Endothelial cell (in vitro differentiated cells): ENCODE data around the gene INPP5F. TPM values are rescaled to one million over a fixed set of nuclear protein-coding genes. Genes with fewer than 3 reads are reported as not detected.
"Not testable (repeated sequence)": the region's sequence is repeated elsewhere in the genome, so short reads cannot be mapped to it uniquely, and the experiment has no call there.

Source experiments
- DNase-seq: peaks from one replicate; pipeline ENCODE4 v3.0.0; 2021; ENCODE audit warnings: low spot score
- H3K27ac Mint-ChIP-seq: one replicate; pipeline ENCODE4 v1.8.0; 2021; ENCODE audit warnings: mixed read lengths, inconsistent platforms; ENCODE audit not compliant: unreplicated experiment
- H3K27me3 Mint-ChIP-seq: one replicate; pipeline ENCODE4 v1.8.0; 2021; ENCODE audit warnings: mild to moderate bottlenecking, moderate library complexity, mixed read lengths, inconsistent platforms; ENCODE audit not compliant: unreplicated experiment
- H3K36me3 Mint-ChIP-seq: one replicate; pipeline ENCODE4 v1.8.0; 2021; ENCODE audit warnings: mild to moderate bottlenecking, low read depth, mixed read lengths, inconsistent platforms; ENCODE audit not compliant: unreplicated experiment
- H3K4me1 Mint-ChIP-seq: one replicate; pipeline ENCODE4 v1.8.0; 2021; ENCODE audit warnings: mild to moderate bottlenecking, mixed read lengths, inconsistent platforms; ENCODE audit not compliant: unreplicated experiment
- H3K4me3 Mint-ChIP-seq: one replicate; pipeline ENCODE4 v1.8.0; 2021; ENCODE audit warnings: mild to moderate bottlenecking, mixed read lengths, inconsistent platforms; ENCODE audit not compliant: unreplicated experiment
- H3K9me3 Mint-ChIP-seq: one replicate; pipeline ENCODE4 v1.8.0; 2021; ENCODE audit warnings: mixed read lengths, inconsistent platforms; ENCODE audit not compliant: unreplicated experiment
- total RNA-seq: library from RNA; stranded (reverse); fragmentation: NEBNext Ultra II Directional; extraction: Animal tissue kit (Norgen Biotek cat#: 25700); gene quantifications from one replicate; pipeline ENCODE4 v1.2.1, GENCODE V29; 2021; ENCODE audit not compliant: unreplicated experiment
- TF ChIP-seq, protein P1 (sequence below): fragments of 200-600 bp; sonication (generic); IDR thresholded peaks from one replicate; pipeline ENCODE4 v1.5.0; 2021; ENCODE audit warnings: antibody characterized with exemption; ENCODE audit not compliant: unreplicated experiment

The INPP5F gene
- total RNA-seq, 1 donor from 2014 or later = 45.7 TPM

DNA sequence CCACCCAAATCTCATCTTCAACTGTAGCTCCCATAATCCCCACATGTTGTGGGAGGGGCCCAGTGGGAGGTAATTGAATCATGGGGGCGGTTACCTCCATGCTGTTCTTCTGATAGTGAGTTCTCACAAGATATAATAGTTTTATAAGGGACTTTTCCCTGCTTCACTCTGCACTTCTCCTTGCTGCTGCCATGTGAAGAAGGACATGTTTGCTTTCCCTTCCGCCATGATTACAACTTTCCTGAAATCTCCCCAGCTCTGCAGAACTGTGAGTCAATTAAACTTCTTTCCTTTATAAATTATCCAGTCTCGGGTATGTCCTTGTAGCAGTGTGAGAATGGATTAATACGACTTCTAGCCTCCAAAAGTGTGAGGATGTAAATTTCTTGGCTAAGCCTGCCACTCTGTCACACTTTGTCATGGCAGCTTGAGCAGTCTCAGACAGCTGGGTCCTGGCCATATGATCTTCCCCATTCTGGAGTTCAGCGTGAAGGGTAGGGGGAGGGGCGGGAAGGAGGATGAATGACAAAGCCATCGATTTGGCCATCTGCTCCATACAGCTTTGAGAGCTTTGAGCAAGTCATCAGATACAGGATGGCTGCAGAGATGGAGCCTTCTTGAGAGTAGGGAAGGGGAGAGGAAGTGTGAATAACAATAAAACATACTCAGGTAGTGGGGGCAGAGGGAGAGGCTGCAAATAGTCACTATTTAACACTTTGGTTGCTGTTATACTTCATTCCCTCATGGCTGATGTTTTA lies 19.1 kb upstream of the INPP5F start:
- Mint-ChIP-seq H3K9me3 (peaks cover 9% of the 10 kb centered on the region), H3K36me3 (peaks cover 12% of the 10 kb centered on the region), H3K4me1 (no peaks in the 10 kb centered on the region), H3K4me3 (no peak overlapping the region), H3K27ac (no peak overlapping the region), H3K27me3 (peaks cover 2% of the 10 kb centered on the region)
- TF ChIP-seq, protein P1, sequence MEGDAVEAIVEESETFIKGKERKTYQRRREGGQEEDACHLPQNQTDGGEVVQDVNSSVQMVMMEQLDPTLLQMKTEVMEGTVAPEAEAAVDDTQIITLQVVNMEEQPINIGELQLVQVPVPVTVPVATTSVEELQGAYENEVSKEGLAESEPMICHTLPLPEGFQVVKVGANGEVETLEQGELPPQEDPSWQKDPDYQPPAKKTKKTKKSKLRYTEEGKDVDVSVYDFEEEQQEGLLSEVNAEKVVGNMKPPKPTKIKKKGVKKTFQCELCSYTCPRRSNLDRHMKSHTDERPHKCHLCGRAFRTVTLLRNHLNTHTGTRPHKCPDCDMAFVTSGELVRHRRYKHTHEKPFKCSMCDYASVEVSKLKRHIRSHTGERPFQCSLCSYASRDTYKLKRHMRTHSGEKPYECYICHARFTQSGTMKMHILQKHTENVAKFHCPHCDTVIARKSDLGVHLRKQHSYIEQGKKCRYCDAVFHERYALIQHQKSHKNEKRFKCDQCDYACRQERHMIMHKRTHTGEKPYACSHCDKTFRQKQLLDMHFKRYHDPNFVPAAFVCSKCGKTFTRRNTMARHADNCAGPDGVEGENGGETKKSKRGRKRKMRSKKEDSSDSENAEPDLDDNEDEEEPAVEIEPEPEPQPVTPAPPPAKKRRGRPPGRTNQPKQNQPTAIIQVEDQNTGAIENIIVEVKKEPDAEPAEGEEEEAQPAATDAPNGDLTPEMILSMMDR = no peak
- no peak for DNase-seq

DNA sequence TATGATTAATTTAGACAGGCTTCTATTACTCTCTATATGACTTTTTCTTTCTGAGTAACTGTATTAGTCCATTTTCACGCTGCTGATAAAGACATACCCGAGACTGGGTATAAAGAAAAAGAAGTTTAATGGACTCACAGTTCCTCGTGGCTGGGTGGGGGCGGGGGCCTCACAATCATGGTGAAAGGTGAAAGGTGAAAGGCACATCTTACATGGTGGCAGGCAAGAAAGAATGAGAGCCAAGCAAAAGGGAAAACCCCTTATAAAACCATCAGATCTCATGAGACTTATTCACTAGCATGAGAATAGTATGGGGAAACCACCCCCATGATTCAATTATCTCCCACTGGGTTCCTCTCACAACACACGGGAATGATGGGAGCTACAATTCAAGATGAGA lies 18.5 kb upstream of the INPP5F start:
- DNase-seq, H3K27me3 Mint-ChIP-seq, H3K4me3 Mint-ChIP-seq, H3K27ac Mint-ChIP-seq, H3K9me3 Mint-ChIP-seq, H3K4me1 Mint-ChIP-seq: not testable (repeated sequence)
- H3K36me3 Mint-ChIP-seq = peaks cover 12% of the 10 kb centered on the region

DNA sequence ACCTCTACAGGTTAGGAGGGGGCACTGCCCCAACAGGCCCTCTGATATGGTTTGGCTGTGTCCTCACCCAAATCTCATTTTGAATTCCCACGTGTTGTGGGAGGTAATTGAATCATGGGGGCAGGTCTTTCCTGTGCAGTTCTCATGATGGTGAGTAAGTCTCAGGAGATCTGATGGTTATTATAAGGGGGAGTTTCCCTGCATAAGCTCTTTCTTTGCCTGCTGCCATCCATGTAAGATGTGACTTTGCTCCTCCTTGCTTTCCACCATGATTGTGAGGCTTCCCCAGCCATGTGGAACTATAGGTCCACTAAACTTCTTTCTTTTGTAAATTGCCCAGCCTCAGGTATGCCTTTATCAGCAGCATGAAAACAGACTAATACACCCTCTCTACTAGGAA lies 14.9 kb upstream of the INPP5F start:
- DNase-seq, H3K27ac Mint-ChIP-seq, H3K27me3 Mint-ChIP-seq, H3K9me3 Mint-ChIP-seq, H3K4me3 Mint-ChIP-seq, H3K4me1 Mint-ChIP-seq: not testable (repeated sequence)
- H3K36me3 Mint-ChIP-seq = peaks cover 12% of the 10 kb centered on the region

DNA sequence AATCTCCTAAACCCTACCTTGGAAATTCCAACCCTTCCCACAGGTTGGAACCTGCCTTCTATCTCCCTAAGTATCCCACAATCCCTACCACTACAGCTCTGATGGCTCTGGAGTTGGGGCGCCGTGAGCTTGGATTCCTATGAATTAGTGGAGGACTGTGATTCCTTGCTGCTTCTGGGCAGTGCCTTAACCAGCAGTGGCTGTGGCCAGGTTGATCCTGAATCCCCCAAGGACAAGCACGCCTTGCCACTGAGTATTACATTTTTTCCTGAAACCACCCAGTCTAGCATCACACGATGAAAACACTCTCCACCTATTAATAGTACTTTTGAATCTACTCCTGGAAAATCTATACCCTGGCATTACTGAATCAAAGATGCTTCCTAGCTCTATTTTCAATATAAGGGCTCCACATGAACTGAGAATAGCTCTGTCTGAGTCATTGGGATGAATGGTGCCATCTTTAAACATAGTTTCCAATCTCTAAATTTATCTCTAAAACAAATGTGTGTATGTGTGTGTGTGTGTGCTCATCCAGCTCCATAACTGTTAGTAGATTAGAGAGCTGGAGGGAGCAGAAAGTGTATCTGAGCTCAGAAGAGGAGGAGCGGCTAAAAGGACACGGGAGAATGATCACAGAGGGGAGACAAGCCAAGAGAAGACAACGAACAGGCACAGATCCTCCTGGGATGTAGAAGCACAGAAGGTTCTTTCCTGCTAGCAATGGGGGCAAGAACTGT lies 11.9 kb upstream of the INPP5F start:
- H3K4me3 Mint-ChIP-seq = no peak overlapping the region
- TF ChIP-seq, protein P1 = no peak
- peaks cover 3% of the 10 kb centered on the region for H3K36me3 Mint-ChIP-seq
- DNase-seq = no peak
- H3K4me1 Mint-ChIP-seq = no peaks in the 10 kb centered on the region
- no peak overlapping the region for H3K27ac Mint-ChIP-seq
- H3K27me3 Mint-ChIP-seq = peaks cover 4% of the 10 kb centered on the region
- peaks cover 4% of the 10 kb centered on the region for H3K9me3 Mint-ChIP-seq

DNA sequence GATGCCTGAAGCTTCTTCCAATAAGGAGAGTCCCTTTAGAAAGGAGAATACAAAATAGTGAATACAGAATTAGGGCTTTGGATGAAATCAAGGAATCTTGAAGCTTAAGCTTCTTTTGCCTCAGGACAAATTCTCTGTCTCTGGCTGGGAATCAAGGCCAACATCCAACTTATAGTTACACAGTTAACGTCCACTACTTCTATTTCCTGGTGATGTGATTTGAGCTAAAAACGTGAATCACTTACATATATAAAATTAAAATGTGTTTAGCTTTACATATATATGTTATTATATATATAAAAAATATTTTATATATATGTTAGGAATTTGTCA lies 11.4 kb upstream of the INPP5F start:
- no peak overlapping the region for H3K27ac Mint-ChIP-seq
- peaks cover 4% of the 10 kb centered on the region for H3K9me3 Mint-ChIP-seq
- peaks cover 3% of the 10 kb centered on the region for H3K36me3 Mint-ChIP-seq

More for the DNA sequence above, 11.4 kb upstream of the INPP5F start:
- TF ChIP-seq, protein P1 = no peak
- Mint-ChIP-seq H3K27me3 (peaks cover 4% of the 10 kb centered on the region), H3K4me1 (no peaks in the 10 kb centered on the region), H3K4me3 (no peak overlapping the region)
- no peak for DNase-seq
